ENCODE measurements around the gene STX10. TPM values are rescaled to one million over a fixed set of nuclear protein-coding genes. Genes with fewer than 3 reads are reported as not detected.
A peak's percentile ranks its signal among the peaks of the same experiment; 100 is the strongest.

STX10 gene
- total RNA-seq, 2 experiments from 2014 or later: 66.8 to 72.4 TPM

GRCh38 chr19:13163609-13164342 is 13.6 kb upstream of the STX10 start:
- H3K4me1 Mint-ChIP-seq (ENCODE audit: low read depth): peaks cover 54% of the 10 kb centered on the region
- no peaks in the 10 kb centered on the region for H3K9me3 Mint-ChIP-seq
- intact Hi-C loops (cut with micrococcal nuclease): no loop called here
- CTCF ChIA-PET: interaction anchor here (0.6 to 1.8 kb wide), 8 partner anchors 7 to 187 kb away, joined by 3 to 9 read pairs (median 4); no protein-coding TSS in a partner anchor
- H3K27ac Mint-ChIP-seq: peak overlapping the region; percentile 92
- TF ChIP-seq CTCF (IDR thresholded peaks at IDR 0.05): no peak
- peak overlapping the region; percentile 84 for H3K4me3 Mint-ChIP-seq
- ATAC-seq: peak; percentile 27
- H3K36me3 Mint-ChIP-seq (ENCODE audit: low read depth): peaks cover 2% of the 10 kb centered on the region
- DNase-seq: peak; percentile 78
- POLR2A ChIA-PET: interaction anchor here (0.8 to 11.9 kb wide), 6 partner anchors 10 to 80 kb away, joined by 3 to 226 read pairs (median 4); partner anchors contain the start of genes IER2 and STX10
- no peaks in the 10 kb centered on the region for H3K27me3 Mint-ChIP-seq

DNA sequence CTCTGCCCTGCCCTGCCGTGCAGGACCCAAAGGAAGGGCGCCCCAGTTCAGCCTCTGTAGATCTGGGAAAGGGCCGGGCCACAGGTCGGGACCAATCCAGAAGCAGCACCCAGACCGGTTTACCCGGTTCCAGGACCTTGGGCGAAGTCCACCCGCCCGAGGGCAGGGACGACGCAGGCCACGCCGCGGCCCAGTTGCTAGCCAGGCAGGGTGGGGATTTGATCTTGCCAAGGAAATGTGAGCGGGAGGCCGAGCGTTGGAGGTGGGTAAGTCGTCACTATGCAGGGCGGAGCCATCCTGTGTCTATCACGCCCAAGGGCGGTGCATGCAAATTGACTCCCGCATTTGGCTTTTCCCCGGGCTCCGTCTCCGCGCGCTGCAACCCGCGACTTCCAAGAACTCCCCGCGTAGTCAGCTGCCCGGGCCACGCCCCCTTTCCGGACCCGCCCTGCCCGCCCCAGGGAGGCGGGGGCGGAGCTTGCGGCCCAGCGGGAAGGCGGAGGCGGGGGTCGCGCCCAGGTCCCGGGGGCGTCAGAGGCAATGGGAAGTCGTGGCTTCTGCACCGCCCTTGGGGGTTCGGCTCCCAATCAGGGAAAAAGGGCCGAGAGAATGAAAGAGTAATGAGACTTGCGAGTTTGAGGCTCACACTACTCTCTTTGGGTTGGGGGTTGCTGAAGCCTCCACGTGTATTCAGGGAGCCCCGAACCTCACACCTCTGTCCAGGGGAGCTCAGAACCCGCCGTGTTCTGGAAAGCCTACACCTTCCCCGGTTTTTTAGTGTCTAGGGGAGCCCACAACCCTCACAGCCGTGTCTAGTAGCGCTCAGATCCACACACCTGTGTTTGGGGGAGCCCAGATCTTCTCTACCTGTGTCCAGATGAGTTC is 12.8 kb upstream of the STX10 start:
- no peak for TF ChIP-seq CTCF (IDR thresholded peaks at IDR 0.05)
- no peaks in the 10 kb centered on the region for H3K9me3 Mint-ChIP-seq
- POLR2A ChIA-PET: interaction anchor here (0.8 to 11.9 kb wide), 6 partner anchors 9 to 53 kb away, joined by 3 to 226 read pairs (median 4); partner anchors contain the start of genes IER2 and STX10
- peaks cover 54% of the 10 kb centered on the region for H3K4me1 Mint-ChIP-seq (ENCODE audit: low read depth)
- intact Hi-C loops (cut with micrococcal nuclease): no loop called here
- CTCF ChIA-PET: interaction anchor here (1.0 to 1.4 kb wide), 3 partner anchors 11 to 186 kb away, joined by 3 to 5 read pairs (median 3); no protein-coding TSS in a partner anchor
- peak overlapping the region; percentile 84 for H3K4me3 Mint-ChIP-seq
- H3K27me3 Mint-ChIP-seq: no peaks in the 10 kb centered on the region
- ATAC-seq (peak; percentile 53), DNase-seq (peak; percentile 96)
- H3K36me3 Mint-ChIP-seq (ENCODE audit: low read depth): peaks cover 2% of the 10 kb centered on the region
- peak overlapping the region; percentile 92 for H3K27ac Mint-ChIP-seq

- Mint-ChIP-seq H3K36me3 (ENCODE audit: low read depth) (no peaks in the 10 kb centered on the region), H3K4me1 (ENCODE audit: low read depth) (peaks cover 59% of the 10 kb centered on the region), H3K4me3 (peak overlapping the region; percentile 27), H3K9me3 (no peaks in the 10 kb centered on the region), H3K27ac (peak overlapping the region; percentile 76), H3K27me3 (no peaks in the 10 kb centered on the region)
- ChIA-PET POLR2A (interaction anchor here (1.5 to 11.9 kb wide), 2 partner anchors 6 to 10 kb away, joined by 4 to 226 read pairs; partner anchors contain the start of genes IER2 and STX10), CTCF (no interaction called here)
- ATAC-seq: no peak
- no peak for DNase-seq
- intact Hi-C loops (cut with micrococcal nuclease): no loop called here
- TF ChIP-seq CTCF (IDR thresholded peaks at IDR 0.05): no peak
These were observed 10.4 kb upstream of the STX10 start for GRCh38 chr19:13160557-13160956.

- Mint-ChIP-seq H3K4me1 (ENCODE audit: low read depth) (peaks cover 54% of the 10 kb centered on the region), H3K9me3 (no peaks in the 10 kb centered on the region), H3K36me3 (ENCODE audit: low read depth) (peaks cover 6% of the 10 kb centered on the region), H3K4me3 (no peak overlapping the region), H3K27ac (peak overlapping the region; percentile 6), H3K27me3 (no peaks in the 10 kb centered on the region)
- ChIA-PET CTCF (interaction anchor here (1.2 kb wide), 1 partner anchor 56 kb away, joined by 3 read pairs; no protein-coding TSS in a partner anchor), POLR2A (no interaction called here)
- intact Hi-C loops (cut with micrococcal nuclease): no loop called here
- ATAC-seq (no peak), DNase-seq (no peak)
- TF ChIP-seq CTCF (IDR thresholded peaks at IDR 0.05): no peak
These were observed 9.5 kb upstream of the STX10 start for GRCh38 chr19:13159713-13160112.

Data from activated CD8-positive, alpha-beta T cell treated with anti-CD3 and anti-CD28 coated beads for 36 hours (primary cell).